Caki2 (cell line): Measurements from ENCODE around the gene EIF4E2. TPM values are rescaled to one million over a fixed set of nuclear protein-coding genes. Genes with fewer than 3 reads are reported as not detected.

Experiments used
- DNase-seq: peaks from one replicate; pipeline ENCODE4 v3.0.0-alpha.2; 2015; ENCODE audit warnings: low read depth
- in situ Hi-C: cut with HindIII; loops from 2 replicates; pipeline ENCODE4 v1.10.0; 2016; ENCODE audit warnings: low sequenced_read_pairs, low pct_unique_long_range_greater_than_20kb, mixed read lengths
- total RNA-seq: library from RNA; depleted of rRNA; stranded (reverse); fragments of >200 nt; shearing (Covaris generic); gene quantifications from 2 replicates; pipeline ENCODE4 v1.2.3, GENCODE V29; 2014; ENCODE audit warnings: low replicate concordance

The EIF4E2 gene
- total RNA-seq, 1 experiment from 2014 or later, result 146 TPM

- in situ Hi-C loops, result no loop called here
- no peak for DNase-seq
Observed at GRCh38 chr2:232533944-232534710, 16.4 kb upstream of the EIF4E2 start.

- in situ Hi-C loops, result no loop called here
- DNase-seq, result no peak
Observed at GRCh38 chr2:232534940-232535651, 15.4 kb upstream of the EIF4E2 start.

GRCh38 chr2:232535761-232536530 lies 14.5 kb upstream of the EIF4E2 start:
- no peak for DNase-seq
- in situ Hi-C loops, result no loop called here

DNA sequence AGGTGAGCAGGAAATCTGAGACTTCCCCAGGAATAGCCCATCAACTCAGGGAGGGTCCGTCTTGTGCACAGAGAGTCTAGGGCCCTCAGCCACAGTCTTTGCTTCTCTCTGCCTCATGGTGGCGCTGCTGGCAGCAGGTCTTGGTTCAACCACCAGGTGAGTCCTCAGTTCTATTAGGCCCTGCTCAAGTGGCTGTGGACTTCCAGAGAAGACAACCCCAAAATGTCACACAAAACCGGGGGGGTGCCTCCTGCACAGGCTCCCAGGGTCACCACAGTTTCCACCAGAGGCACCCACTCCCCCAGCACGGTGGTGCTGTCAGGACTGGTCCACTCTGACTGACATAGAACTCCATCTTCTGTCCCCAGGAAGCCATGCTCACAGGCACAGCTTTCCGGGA lies 13.4 kb upstream of the EIF4E2 start:
- in situ Hi-C loops, result no loop called here
- no peak for DNase-seq

GRCh38 chr2:232537499-232537898 lies 13.0 kb upstream of the EIF4E2 start:
- no peak for DNase-seq
- in situ Hi-C loops, result no loop called here

DNA sequence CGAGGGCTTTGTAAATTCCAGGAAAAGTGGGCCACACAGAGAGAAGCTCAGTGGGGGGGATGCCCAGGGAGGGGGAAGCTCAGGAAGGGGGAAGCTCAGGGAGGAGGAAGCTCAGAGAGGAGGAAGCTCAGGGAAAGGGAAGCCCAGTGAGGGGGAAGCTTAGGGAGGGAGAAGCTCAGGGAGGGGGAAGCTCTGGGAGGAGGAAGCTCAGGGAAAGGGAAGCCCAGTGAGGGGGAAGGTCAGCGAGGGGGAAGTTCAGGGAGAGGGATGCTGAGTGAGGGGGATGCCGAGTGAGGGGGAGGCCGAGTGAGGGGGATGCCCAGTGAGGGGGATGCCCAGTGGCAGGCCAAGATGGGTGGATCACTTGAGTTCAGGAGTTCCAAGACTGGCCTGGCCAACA lies 11.8 kb upstream of the EIF4E2 start:
- in situ Hi-C loops, result no loop called here
- DNase-seq, result no peak

DNA sequence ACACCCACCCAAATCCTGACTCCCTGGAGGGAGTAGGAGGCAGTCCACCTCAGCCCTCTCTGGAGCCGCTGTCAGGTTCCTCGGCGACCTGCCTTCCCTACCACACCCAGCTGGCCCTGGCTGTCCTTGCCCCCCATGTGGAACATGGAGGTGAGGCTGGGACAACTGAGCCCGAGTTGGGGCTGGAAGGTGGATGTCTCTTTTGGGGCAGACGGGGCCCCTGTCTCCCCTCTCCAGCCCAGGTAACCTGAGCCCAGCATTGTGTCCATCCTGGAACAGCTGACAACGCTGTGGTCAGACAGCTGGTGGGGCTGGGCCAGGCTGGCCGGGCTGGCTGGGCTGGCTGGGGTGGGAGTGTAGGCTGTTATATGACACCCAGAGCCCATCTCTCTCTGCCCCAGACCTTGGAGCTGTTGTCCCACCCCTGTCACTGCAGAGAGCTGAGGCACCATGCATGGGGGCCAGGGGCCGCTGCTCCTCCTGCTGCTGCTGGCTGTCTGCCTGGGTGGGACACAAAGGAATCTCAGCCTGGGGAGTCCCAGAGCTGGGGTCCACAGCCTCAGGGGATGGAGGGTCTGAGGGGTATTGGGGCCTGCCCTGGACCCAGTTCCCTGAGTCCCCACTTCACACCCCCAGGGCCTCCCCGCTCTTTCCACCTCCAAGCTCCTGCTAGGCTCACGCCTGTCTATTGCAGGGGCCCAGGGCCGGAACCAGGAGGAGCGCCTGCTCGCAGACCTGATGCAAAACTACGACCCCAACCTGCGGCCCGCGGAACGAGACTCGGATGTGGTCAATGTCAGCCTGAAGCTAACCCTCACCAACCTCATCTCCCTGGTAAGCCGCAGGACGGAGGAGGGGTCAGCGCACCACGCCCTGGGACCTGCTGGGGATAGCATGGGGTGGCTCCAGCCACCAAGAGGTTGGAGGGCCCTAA lies 10.9 kb upstream of the EIF4E2 start, which contains the start of gene CHRNG:
TSS of gene CHRNG (plus strand) at position 395 of the 934 bp plus-strand sequence. CDS start at position 451, 56 bp downstream.
- in situ Hi-C loops, result no loop called here
- no peak for DNase-seq

GRCh38 chr2:232540441-232541041 lies 9.9 kb upstream of the EIF4E2 start:
- in situ Hi-C loops, result no loop called here
- DNase-seq, result no peak

DNA sequence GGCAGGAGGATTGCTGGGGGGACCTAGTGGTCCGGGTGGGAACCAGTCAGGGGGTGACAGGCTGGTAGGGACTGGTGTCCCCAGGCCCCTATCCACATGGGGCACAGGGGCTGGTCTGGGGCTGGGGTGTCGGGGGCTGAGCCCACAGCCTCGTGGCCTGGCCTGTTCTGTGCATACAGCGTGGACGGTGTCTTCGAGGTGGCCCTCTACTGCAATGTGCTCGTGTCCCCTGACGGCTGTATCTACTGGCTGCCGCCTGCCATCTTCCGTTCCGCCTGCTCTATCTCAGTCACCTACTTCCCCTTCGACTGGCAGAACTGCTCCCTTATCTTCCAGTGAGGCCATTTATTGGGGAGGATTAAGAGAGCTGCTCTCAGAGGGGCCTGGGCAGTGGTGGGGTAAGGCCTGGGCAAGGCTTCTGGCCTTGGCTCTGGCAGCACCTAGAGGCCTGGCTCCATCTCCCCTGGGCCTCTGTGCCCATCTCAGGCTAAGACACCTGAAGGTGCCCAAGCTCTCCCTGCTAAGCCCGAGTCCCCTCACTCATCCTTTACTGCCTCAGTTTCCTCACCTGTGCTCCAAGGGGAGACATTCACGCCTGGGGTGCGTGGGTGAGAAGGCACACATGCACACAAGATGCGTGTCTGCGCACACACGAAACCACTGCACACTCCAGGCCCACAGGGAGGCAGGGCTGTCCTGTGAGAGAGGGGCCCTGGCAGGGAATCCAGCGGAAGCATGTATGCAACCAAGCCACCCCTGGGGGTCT lies 9.1 kb upstream of the EIF4E2 start:
- no peak for DNase-seq
- in situ Hi-C loops, result no loop called here

GRCh38 chr2:232541961-232542714 lies 8.4 kb upstream of the EIF4E2 start:
- in situ Hi-C loops, result no loop called here
- no peak for DNase-seq

GRCh38 chr2:232542715-232543467 lies 7.6 kb upstream of the EIF4E2 start:
- in situ Hi-C loops, result no loop called here
- no peak for DNase-seq

DNA sequence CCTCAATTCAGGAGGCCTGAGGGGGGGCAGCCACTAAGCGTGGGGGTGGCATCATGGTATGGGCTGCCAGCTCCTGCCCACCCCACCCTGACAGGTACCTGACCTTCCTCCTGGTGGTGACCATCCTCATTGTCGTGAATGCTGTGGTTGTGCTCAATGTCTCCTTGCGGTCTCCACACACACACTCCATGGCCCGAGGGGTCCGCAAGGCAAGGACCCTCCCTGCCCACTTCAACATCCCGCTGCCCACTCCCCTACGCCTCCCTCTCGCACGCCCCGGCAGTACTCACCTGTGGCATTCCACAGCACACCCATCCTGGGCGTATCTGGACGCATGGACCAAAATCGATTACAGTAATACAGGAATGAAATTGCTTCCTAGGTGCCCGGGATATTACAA lies 7.0 kb upstream of the EIF4E2 start:
- no peak for DNase-seq
- in situ Hi-C loops, result no loop called here

DNA sequence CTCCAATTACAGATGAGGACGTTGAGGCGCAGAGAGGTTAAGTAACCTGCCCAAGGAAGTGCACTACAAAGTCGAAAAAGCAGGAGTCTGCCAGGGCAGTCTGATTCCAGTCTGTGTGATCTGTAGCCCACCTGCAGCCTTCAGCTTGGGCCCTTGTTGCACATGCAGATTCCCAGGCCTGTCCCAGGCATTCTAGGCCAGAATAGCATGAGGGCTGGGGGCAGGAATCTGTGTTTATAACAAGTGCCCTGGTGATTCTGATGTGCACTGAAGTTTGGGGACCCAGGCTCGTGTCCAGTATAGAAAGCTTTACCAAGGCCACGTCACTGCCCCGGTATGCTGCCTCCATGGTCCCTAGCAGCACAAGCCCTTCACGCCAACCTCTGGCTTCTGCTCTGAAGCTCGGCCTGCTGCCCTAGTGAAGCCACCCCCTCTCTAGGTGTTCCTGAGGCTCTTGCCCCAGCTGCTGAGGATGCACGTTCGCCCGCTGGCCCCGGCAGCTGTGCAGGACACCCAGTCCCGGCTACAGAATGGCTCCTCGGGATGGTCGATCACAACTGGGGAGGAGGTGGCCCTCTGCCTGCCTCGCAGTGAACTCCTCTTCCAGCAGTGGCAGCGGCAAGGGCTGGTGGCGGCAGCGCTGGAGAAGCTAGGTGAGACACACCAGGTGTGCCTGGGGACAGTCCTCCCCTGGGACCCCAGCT lies 6.4 kb upstream of the EIF4E2 start:
- DNase-seq, result no peak
- in situ Hi-C loops, result no loop called here

GRCh38 chr2:232544674-232545073 lies 5.8 kb upstream of the EIF4E2 start:
- DNase-seq, result no peak
- in situ Hi-C loops, result no loop called here
